GM21526 (cell line): ENCODE results near the gene RPP25L.

Source experiments
- ATAC-seq: cut with Tn5 transposase; IDR thresholded peaks from one replicate; pipeline ENCODE4 v1.9.1; 2021; ENCODE audit warnings: moderate library complexity; ENCODE audit not compliant: unreplicated experiment, low FRiP score

Gene RPP25L

GRCh38 chr9:34612788-34613390 is 992 bp upstream of the RPP25L start:
- ATAC-seq: no peak

DNA sequence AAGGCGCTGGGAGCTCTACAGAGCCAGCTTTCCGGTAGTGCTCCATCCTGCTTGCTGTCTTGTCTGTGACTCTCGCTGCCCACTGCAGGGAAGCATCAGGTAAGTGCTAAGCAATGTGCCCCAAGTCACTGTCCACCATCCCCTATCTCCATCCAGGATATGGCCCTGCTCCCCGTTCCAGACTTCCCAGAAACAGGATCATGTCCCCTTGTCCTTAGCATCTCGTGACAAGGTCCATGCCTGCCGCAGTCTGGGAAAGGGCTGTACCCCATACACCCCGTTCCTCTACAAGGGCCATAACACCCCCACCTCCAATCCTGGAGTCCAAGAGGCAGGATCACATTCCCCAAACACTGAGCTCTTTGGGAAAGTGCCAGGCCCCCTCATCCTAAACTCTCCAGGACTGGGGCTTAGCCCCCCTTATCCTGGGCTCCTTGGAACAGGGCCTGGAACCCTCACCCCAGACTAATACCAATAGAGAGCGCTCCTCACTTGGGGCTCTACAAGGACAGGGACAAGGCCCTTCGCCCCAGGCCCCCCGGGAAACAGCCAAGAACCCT is 566 bp downstream of the RPP25L start:
- peak; percentile 5 for ATAC-seq

GRCh38 chr9:34610434-34611206 is 1.3 kb downstream of the RPP25L start:
- ATAC-seq: no peak

DNA sequence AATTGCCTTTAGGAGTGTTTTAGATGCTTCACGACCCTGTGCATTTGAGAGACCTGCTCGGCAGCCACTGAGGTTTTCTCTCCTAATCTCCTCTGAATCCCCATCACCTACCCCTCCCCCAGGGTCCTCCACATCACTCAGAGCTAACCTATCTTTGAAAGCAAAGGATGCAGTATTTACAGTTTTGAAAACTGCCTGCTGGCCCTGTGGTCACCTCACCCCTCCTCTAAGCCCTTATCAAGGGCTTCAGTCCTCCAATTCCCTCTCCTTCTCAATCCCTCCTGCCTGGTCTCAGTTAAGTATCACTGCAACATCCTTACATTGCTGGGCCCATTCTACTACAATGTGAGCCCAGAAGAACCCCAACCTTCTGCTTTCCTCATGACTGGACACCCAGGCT is 4.6 kb downstream of the RPP25L start:
- ATAC-seq: no peak

DNA sequence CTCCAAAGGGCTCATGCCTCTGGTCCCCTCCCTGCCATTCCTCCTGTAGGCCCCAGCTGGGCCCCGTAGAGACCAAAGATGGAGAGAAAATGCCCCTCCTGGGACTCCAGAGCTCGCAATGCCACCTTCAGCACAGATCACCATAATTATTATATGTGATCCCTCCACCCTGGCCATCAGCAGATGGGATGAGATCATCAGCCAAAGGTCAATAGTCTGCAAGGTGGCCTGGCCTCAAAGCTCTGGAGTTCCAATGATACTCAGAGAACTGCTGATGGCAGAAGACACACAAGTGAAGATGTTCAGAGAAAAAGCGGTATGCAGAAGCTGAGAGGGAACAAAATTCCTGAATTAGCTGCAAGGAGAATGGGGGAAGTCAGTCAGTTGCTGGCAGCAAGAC is 5.0 kb downstream of the RPP25L start:
- ATAC-seq: no peak

- ATAC-seq: no peak
These were observed 5.7 kb downstream of the RPP25L start for GRCh38 chr9:34606190-34606589.

DNA sequence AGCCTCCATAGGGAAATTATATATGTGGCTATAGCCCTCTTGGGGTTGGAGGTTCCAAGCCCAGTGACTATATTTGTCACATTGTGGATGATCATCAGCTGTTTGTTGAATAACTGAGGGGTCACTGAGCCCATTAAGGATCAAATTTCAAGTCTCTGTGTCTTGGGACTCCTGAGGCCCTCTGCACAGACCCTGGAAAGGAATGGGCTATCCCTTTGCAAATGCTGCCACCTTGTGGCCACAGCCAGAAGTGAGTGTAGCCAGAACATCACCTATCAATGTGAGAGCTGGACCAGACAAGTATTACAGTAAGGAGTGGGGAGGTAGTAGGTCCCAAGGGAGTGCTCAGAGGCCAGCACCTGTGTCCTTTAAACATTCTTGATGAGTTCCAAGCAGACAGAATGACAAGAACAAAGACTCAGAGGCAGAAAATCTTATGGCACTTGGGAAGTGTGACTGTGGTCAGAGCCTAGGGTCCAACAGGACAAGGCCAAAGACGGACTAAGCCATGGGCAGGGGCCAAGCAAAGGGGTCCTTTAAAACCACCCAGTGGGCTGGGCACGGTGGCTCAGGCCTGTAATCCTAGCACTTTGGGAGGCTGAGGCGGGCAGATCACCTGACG is 8.2 kb downstream of the RPP25L start:
- no peak for ATAC-seq

GRCh38 chr9:34601937-34602573 is 9.8 kb downstream of the RPP25L start:
- ATAC-seq: no peak

- ATAC-seq: no peak
These were observed 11.0 kb downstream of the RPP25L start for GRCh38 chr9:34600908-34601307.

- ATAC-seq: no peak
These were observed 12.4 kb downstream of the RPP25L start for GRCh38 chr9:34599546-34599945.

- no peak for ATAC-seq
These were observed 17.7 kb downstream of the RPP25L start for GRCh38 chr9:34594177-34594576.

DNA sequence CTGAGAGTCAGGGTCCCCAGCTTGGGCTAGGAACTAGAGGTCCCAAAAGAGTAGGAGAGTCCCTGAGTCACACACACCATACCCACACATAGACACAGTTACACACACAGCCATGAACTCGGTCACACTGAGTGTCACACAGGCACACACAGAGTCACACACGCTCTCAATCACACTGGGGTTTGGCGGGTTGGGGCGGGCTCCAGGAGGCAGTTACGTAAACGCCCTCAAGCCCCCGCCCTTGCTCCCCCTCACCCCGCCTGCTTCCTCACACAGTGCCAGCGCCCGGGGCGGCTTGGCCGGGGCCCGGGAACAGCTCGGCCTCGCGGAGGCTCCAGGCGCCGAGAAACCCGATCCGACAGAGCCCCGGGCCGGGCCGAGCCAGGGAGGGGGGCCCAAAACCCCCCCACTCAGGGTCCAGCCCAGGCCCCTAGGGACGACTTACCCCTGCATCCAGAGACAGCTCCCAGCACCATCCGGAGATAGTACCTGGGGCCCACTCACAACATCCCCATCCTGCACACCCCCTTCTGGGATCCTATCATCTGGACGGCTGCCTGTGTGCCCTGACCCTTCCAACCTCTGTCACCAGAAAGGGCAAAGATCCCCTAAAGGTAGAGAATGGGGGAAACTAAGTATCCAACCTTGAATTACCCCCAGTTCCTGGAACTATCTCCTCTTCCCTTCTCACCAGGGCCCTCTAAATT is 18.8 kb downstream of the RPP25L start:
- no peak for ATAC-seq

- no peak for ATAC-seq
These were observed 19.7 kb downstream of the RPP25L start for GRCh38 chr9:34591917-34592866.

GRCh38 chr9:34591248-34591916 is 20.5 kb downstream of the RPP25L start:
- peak; percentile 65 for ATAC-seq

DNA sequence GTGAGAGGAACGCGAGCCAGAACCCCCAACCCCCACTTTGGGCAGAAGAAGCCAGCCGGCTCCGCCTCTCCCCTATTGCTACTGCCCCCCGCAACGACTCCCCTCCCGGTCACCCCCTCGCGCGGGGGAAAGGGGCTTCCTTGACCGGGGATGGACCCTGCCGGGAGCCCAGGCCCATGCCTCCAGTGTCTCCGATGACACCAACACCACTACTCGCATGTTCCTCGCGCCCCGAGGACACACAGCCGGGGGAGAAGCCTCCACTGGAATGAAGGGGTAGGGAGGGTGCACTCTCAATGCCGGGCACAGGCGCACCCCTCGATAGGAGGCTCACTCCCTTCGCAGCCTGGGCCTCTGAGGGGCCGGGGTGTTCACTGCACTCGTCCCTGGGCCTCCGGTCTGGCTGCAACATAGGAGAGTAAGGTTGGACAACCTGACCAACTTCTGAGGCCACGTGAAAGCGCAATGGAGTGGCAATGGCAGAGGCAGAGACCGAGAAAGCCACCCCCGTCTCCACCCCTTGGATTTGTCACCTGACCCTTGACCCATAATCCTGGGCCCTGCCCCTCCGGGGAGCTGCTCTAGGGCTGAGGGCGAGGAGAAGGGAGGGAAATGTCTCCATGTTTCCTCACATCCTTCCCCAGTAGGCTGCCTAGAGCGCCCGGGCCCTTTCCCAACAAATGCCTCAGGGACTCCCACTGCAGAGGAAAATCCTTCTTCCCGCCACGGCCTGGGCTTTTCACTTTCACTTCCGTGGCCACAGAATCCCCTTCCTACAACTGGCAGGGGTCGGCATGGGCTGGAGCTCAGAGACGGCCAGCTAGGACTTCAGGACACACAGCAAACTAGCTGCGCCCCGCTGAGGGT is 21.3 kb downstream of the RPP25L start:
- ATAC-seq: no peak

GRCh38 chr9:34589636-34590380 is 22.1 kb downstream of the RPP25L start, which contains the start of gene CNTFR:
Gene CNTFR (minus strand): TSS chr9:34589724. CDS start chr9:34568981, 20,743 bp downstream.
- ATAC-seq: no peak
